ENCODE results near the gene TUBA4B. TPM values are rescaled to one million over a fixed set of nuclear protein-coding genes. Genes with fewer than 3 reads are reported as not detected.
A peak's percentile ranks its signal among the peaks of the same experiment; 100 is the strongest.

TUBA4B gene
- total RNA-seq, 3 donors from 2014 or later: not detected

GRCh38 chr2:219228911-219229304, 24.1 kb upstream of the TUBA4B start:
- ATAC-seq (no peak), DNase-seq (no peak)
- Histone ChIP-seq H3K4me1 (ENCODE audit: low read depth) (peaks cover 20% of the 10 kb centered on the region), H3K9me3 (no peaks in the 10 kb centered on the region), H3K36me3 (ENCODE audit: low read depth) (peaks cover 5% of the 10 kb centered on the region), H3K4me3 (peak overlapping the region; percentile 46)
- intact Hi-C loops (cut with DNase I, micrococcal nuclease): no loop called here
- no peak for TF ChIP-seq CTCF (IDR thresholded peaks at IDR 0.05)

- ATAC-seq (peak; percentile 96), DNase-seq (peak; percentile 98 to 99 (median 99))
- no peaks in the 10 kb centered on the region for H3K9me3 ChIP-seq
- H3K4me1 ChIP-seq (ENCODE audit: low read depth): peaks cover 20% of the 10 kb centered on the region
- H3K36me3 ChIP-seq (ENCODE audit: low read depth): no peaks in the 10 kb centered on the region
- TF ChIP-seq CTCF (IDR thresholded peaks at IDR 0.05): no peak
- peak within 1 kb of the TSS; percentile 46 for H3K4me3 ChIP-seq
- intact Hi-C loops (cut with DNase I, micrococcal nuclease): no loop called here
These were observed 23.6 kb upstream of the TUBA4B start, which contains the start of the genes ANKZF1 and ATG9A for GRCh38 chr2:219229305-219230058. TSS of gene ANKZF1 (plus strand) at chr2:219229806. CDS start at chr2:219230258, 452 bp downstream. TSS of gene ATG9A (minus strand) at chr2:219229636. CDS start at chr2:219228024, 1,612 bp downstream.

DNA sequence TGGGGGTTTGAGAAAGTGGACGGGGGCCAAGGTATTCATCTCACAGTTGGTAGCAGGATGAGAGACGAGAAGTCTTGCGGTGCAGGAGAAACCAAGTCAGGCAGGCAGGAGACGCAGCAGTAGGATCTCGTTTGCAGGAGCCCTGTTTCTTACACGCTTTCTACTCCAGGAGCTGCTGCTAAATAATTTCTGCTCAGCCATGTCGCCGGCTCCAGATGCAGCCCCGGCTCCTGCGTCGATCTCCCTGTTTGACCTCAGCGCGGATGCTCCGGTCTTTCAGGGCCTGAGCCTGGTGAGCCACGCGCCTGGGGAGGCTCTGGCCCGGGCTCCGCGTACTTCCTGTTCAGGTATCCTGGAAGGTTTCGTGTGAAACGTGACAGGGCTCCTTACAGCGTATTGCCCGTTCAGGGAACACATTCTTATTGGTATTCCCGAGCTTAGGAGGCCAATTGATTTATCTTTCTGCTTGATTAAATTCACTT, 22.9 kb upstream of the TUBA4B start:
- intact Hi-C loops (cut with DNase I, micrococcal nuclease): no loop called here
- no peaks in the 10 kb centered on the region for H3K9me3 ChIP-seq
- DNase-seq: peak; percentile 74 to 86 (median 79)
- H3K4me3 ChIP-seq: peak overlapping the region; percentile 46
- ATAC-seq: peak; percentile 65
- H3K36me3 ChIP-seq (ENCODE audit: low read depth): peaks cover 5% of the 10 kb centered on the region
- H3K4me1 ChIP-seq (ENCODE audit: low read depth): peaks cover 20% of the 10 kb centered on the region
- no peak for TF ChIP-seq CTCF (IDR thresholded peaks at IDR 0.05)

DNA sequence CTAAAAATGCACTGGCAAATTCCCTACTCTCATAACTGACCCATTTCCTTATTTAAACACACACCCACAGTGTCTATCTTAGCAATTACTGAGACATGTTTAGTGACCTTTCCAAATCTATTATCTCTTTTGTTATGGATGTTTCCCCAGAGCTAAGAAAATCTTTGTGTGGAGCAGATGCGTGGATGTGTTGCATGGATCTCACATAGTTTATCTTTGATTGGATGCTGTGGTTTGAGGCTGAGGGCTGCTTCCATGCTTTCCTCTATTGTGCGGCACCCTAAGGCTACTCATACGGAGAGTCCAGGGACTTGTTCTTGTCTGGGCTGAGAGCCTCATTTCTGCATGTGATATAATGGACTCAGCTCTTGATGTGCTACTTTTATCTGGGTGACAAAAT, 18.7 kb upstream of the TUBA4B start:
- no peaks in the 10 kb centered on the region for H3K9me3 ChIP-seq
- peaks cover 12% of the 10 kb centered on the region for H3K4me1 ChIP-seq (ENCODE audit: low read depth)
- no peak overlapping the region for H3K4me3 ChIP-seq
- intact Hi-C loops (cut with DNase I, micrococcal nuclease): no loop called here
- peaks cover 20% of the 10 kb centered on the region for H3K36me3 ChIP-seq (ENCODE audit: low read depth)
- DNase-seq: no peak
- ATAC-seq: no peak
- TF ChIP-seq CTCF (IDR thresholded peaks at IDR 0.05): no peak

DNA sequence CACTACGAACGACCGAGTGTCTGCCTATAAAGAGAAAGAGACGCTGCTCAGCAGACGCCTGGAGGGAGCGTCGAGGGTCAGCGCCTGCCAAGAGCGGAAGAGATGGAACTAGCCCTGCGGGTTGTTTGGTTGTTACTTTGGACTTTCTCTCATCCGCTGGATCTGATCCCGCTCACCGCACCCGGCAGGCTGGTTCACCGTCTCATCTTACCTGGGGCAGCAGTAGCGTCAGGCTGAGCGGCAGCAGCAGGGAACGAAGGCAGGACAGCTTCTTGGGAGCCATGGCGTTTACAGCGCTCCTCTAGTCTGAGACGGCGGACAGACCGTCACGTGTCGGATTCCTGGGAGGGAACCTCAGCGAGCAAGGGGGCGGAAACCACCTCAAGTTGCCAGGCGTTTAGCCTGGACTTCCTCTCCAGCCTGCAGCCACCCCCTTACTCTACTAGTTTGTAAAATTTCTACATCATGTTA, 9.7 kb upstream of the TUBA4B start:
- ATAC-seq (peak; percentile 43), DNase-seq (peak; percentile 62 to 75 (median 72))
- TF ChIP-seq CTCF (IDR thresholded peaks at IDR 0.05): no peak
- no peak overlapping the region for H3K4me3 ChIP-seq
- peaks cover 23% of the 10 kb centered on the region for H3K4me1 ChIP-seq (ENCODE audit: low read depth)
- H3K36me3 ChIP-seq (ENCODE audit: low read depth): no peaks in the 10 kb centered on the region
- intact Hi-C loops (cut with DNase I, micrococcal nuclease): no loop called here
- H3K9me3 ChIP-seq: no peaks in the 10 kb centered on the region
